K562 (cell line): ENCODE results near the gene FAM32A. TPM values are rescaled to one million over a fixed set of nuclear protein-coding genes. Genes with fewer than 3 reads are reported as not detected.

Source experiments
- ATAC-seq: fragments of 200-7000 bp; cut with Tn5 transposase; 3 replicates; pipeline ENCODE4 v1.9.1; 2020; ENCODE audit warnings: moderate library complexity
- BruUV-seq: library from RNA; stranded (reverse); fragments of 400-500 nt; replicated peaks from 2 replicates; lab custom pipeline; 2021; lab: Mats Ljungman, UMichigan
- CTCF ChIA-PET: fragments of 300-600 bp; formaldehyde crosslinking; extraction: SDS; loops from one replicate; lab custom pipeline; 2021; ENCODE audit warnings: low intra/inter-chr PET ratio; lab: Yijun Ruan, JAX
- POLR2A ChIA-PET: fragments of 300-600, 350-650 bp; sonication (Branson Sonifier 250); formaldehyde crosslinking; extraction: SDS; loops from one replicate; lab custom pipeline; 2021; ENCODE audit warnings: antibody characterized with exemption, inconsistent platforms; lab: Yijun Ruan, JAX
- DNase-seq, 4 experiments: peaks; one replicate each; pipeline versions ENCODE4 v3.0.0 to v3.0.0-alpha.2; 2011 to 2018; ENCODE audit warnings: low spot score in 3 of 4, mixed read lengths in 3 of 4; ENCODE audit errors: extremely low read depth in 1 of 4
- FAIRE-seq: peaks from 2 replicates; lab custom pipeline; 2011; peaks lifted over from hg19 to GRCh38; lab: Jason Lieb, UNC
- H2AFZ ChIP-seq: 2 replicates; pipeline ENCODE4 v1.6.0; 2011; ENCODE audit warnings: low read depth, low read length, control low read depth, inconsistent platforms
- H3K27ac ChIP-seq: fragments of 200-600 bp; 3 replicates; pipeline ENCODE4 v1.8.0; 2011; ENCODE audit warnings: low read depth, mild to moderate bottlenecking, control low read depth, inconsistent platforms, low read length, moderate library complexity, mixed read lengths; ENCODE audit errors: extremely low read depth
- H3K27me3 ChIP-seq, 2 experiments: fragments of 300-600 bp in 1 of 2; 2 replicates in 1 of 2; 3 replicates in 1 of 2; pipeline versions ENCODE4 v1.6.0 to v1.8.0; 2011; ENCODE audit warnings: inconsistent platforms in 2 of 2, low read length in 2 of 2, mild to moderate bottlenecking in 1 of 2, mixed read lengths in 1 of 2, moderate library complexity in 1 of 2; ENCODE audit not compliant: control insufficient read depth in 2 of 2, insufficient read depth in 2 of 2
- H3K36me3 ChIP-seq: fragments of 300-600 bp; 3 replicates; pipeline ENCODE4 v1.8.0; 2011; ENCODE audit warnings: mild to moderate bottlenecking, low read length, inconsistent platforms; ENCODE audit not compliant: control insufficient read depth, insufficient read depth
- H3K4me1 ChIP-seq, 2 experiments: fragments of 200-600 bp in 1 of 2; replicated peaks in 1 of 2; 2 replicates in 1 of 2; 3 replicates in 1 of 2; pipeline versions ENCODE4 v1.5.1 to v1.8.0; 2011; ENCODE audit warnings: inconsistent platforms in 2 of 2, low read length in 2 of 2, mild to moderate bottlenecking in 1 of 2, mixed read lengths in 1 of 2, moderate library complexity in 1 of 2; ENCODE audit not compliant: control insufficient read depth in 2 of 2, insufficient read depth in 2 of 2
- H3K4me2 ChIP-seq: 2 replicates; pipeline ENCODE4 v1.6.1; 2011; ENCODE audit warnings: low read length, control low read depth, inconsistent platforms, mixed read lengths; ENCODE audit not compliant: insufficient read depth
- H3K4me3 ChIP-seq: fragments of 200-600 bp; sonication (generic), shearing (Covaris generic); 2 replicates; pipeline ENCODE4 v1.5.1; 2016; ENCODE audit warnings: control low read depth, inconsistent platforms
- H3K79me2 ChIP-seq: fragments of 200-600 bp; 3 replicates; pipeline ENCODE4 v1.8.0; 2011; ENCODE audit warnings: low read length, inconsistent platforms; ENCODE audit not compliant: control insufficient read depth, insufficient read depth
- H3K9ac ChIP-seq, 2 experiments: 2 replicates each; pipeline versions ENCODE4 v1.6.0 to v1.6.1; 2011; ENCODE audit warnings: low read depth in 2 of 2, low read length in 2 of 2, control low read depth in 1 of 2, inconsistent platforms in 1 of 2, mild to moderate bottlenecking in 1 of 2, mixed read lengths in 1 of 2; ENCODE audit not compliant: insufficient read depth in 1 of 2
- H3K9me1 ChIP-seq: one replicate; pipeline ENCODE4 v1.6.0; 2011; ENCODE audit warnings: inconsistent platforms, mild to moderate bottlenecking, low read length, moderate library complexity; ENCODE audit not compliant: control insufficient read depth, insufficient read depth
- H3K9me3 ChIP-seq: replicated peaks from 2 replicates; pipeline ENCODE4 v1.5.1; 2011; ENCODE audit warnings: low read depth, low read length, inconsistent platforms; ENCODE audit not compliant: control insufficient read depth, insufficient read depth
- H4K20me1 ChIP-seq: replicated peaks from 2 replicates; pipeline ENCODE4 v1.6.1; 2011; ENCODE audit warnings: low read length, inconsistent platforms, mixed read lengths; ENCODE audit not compliant: control insufficient read depth, insufficient read depth
- ARHGAP35 ChIP-seq: fragments of 450-650 bp; IDR thresholded peaks from 2 replicates; pipeline ENCODE4 v1.6.1; 2018; ENCODE audit not compliant: partially characterized antibody
- FOXP1 ChIP-seq: sonication (generic); formaldehyde crosslinking; IDR thresholded peaks from 2 replicates; pipeline ENCODE4 v1.8.0; 2022; ENCODE audit warnings: mild to moderate bottlenecking, missing genetic modification reagents
- HDAC3 ChIP-seq: fragments of 450-650 bp; IDR thresholded peaks from 2 replicates; pipeline ENCODE4 v1.6.1; 2018; ENCODE audit warnings: borderline replicate concordance, mild to moderate bottlenecking, moderate library complexity; ENCODE audit not compliant: partially characterized antibody
- TARDBP ChIP-seq: fragments of 450-650 bp; IDR thresholded peaks from 2 replicates; pipeline ENCODE4 v1.6.1; 2016
- THRB ChIP-seq: fragments of 450-650 bp; formaldehyde crosslinking; conservative IDR thresholded peaks from 2 replicates; pipeline ENCODE4 v1.4.0; 2022; ENCODE audit warnings: mild to moderate bottlenecking, missing genetic modification characterization
- ZNF449 ChIP-seq: fragments of 250-450 bp; sonication (Bioruptor Pico); IDR thresholded peaks from 2 replicates; pipeline ENCODE4 v1.8.0; 2022; ENCODE audit warnings: moderate library complexity, mild to moderate bottlenecking, inconsistent platforms
- ZNF79 ChIP-seq: fragments of 250-450 bp; sonication (Bioruptor Pico); IDR thresholded peaks from 2 replicates; pipeline ENCODE4 v1.4.0; 2020; ENCODE audit warnings: low read depth, mild to moderate bottlenecking, moderate library complexity
- WGBS: fragments of 100-300 bp; shearing (Covaris generic); methylation state at CpG from one replicate; pipeline ENCODE4 v1.1.6; 2016; ENCODE audit warnings: low coverage, mixed read lengths; ENCODE audit not compliant: insufficient coverage; ENCODE audit errors: missing lambda C conversion rate; 5-methylcytosine and 5-hydroxymethylcytosine counted together
- in situ Hi-C: fragments of 300-500 bp; cut with MboI; formaldehyde crosslinking; loops from 4 replicates; pipeline ENCODE4 v1.15.0; 2018; ENCODE audit warnings: inconsistent platforms, mixed read lengths
- intact Hi-C: fragments of 100-400 bp; cut with micrococcal nuclease; formaldehyde crosslinking; loops from 2 replicates; pipeline ENCODE4 v1.14.2; 2022
- polyA plus RNA-seq, 8 experiments: library from polyadenylated mRNA; depleted of rRNA in 4 of 8; stranded (reverse) in 5 of 8; unstranded in 3 of 8; fragments of >200 nt; fragmentation: Nextera tagmentation in 2 of 8; fragmentation: Illumina TruSeq in 1 of 8; extraction: Ambion mirVana in 2 of 8; extraction: Trizol in 1 of 8; gene quantifications; 2 replicates each; pipeline versions ENCODE4 v1.2.1 to v1.2.3, GENCODE V29; 2011 to 2014; ENCODE audit warnings: inconsistent platforms in 1 of 8, missing spikeins in 1 of 8
- total RNA-seq, 7 experiments: library from RNA; depleted of rRNA in 6 of 7; stranded (reverse); fragments of >200 nt in 6 of 7; fragmentation: Illumina TruSeq in 2 of 7; extraction: Trizol in 2 of 7; gene quantifications; 2 replicates each; pipeline versions ENCODE4 v1.2.1 to v1.2.3, GENCODE V29; 2011 to 2021; ENCODE audit warnings: low replicate concordance in 1 of 7
- TF ChIP-seq, protein P1 (sequence below), 2 experiments: fragments of 450-650 bp in 1 of 2; sonication (generic) in 1 of 2; formaldehyde crosslinking in 1 of 2; IDR thresholded peaks in 1 of 2; conservative IDR thresholded peaks in 1 of 2; 2 replicates each; pipeline versions ENCODE4 v1.6.1 to v1.8.1; 2016 to 2023; ENCODE audit warnings: mild to moderate bottlenecking in 2 of 2, moderate library complexity in 2 of 2, inconsistent platforms in 1 of 2, missing genetic modification reagents in 1 of 2
- TF ChIP-seq, protein P2 (sequence below): fragments of 450-650 bp; IDR thresholded peaks from 2 replicates; pipeline ENCODE4 v1.6.1; 2014; ENCODE audit warnings: low read depth, mild to moderate bottlenecking, moderate library complexity, borderline replicate concordance

The FAM32A gene
- total and polyA plus RNA-seq, 9 of the 15 experiments (the other 6 are each of a cell fraction or from before 2014, with no cell fraction given) = 30.7 to 96.7 (median 73.7) TPM

GRCh38 chr19:16161840-16162239 lies 23.4 kb upstream of the FAM32A start:
- ChIA-PET POLR2A (interaction anchor here (0.6 to 1.2 kb wide), 2 partner anchors 10 to 11 kb away, joined by 3 read pairs; partner anchors contain the start of gene CIB3), CTCF (no interaction called here)
- in situ Hi-C loops = no loop called here
- peaks cover 0 to 4% of the 10 kb centered on the region in 2 experiments; a peak in 1 of 5 replicates for H3K27me3 ChIP-seq
- intact Hi-C loops = no loop called here
- FAIRE-seq (no peak), DNase-seq (no peak), ATAC-seq (no peak)
- H3K27ac ChIP-seq = no peak overlapping the region
- H3K9me3 ChIP-seq = no peaks in the 10 kb centered on the region
- H2AFZ ChIP-seq = no peak overlapping the region
- H3K4me1 ChIP-seq = no peaks in the 10 kb centered on the region; a peak in 2 of 5 replicates
- BruUV-seq = no TSS peak
- no peaks in the 10 kb centered on the region for H4K20me1 ChIP-seq
- H3K36me3 ChIP-seq = no peaks in the 10 kb centered on the region
- H3K4me3 ChIP-seq = no peak overlapping the region
- no peak for TF ChIP-seq ARHGAP35
- TF ChIP-seq HDAC3 = no peak
- no peak for TF ChIP-seq ZNF449
- TF ChIP-seq, protein P1, sequence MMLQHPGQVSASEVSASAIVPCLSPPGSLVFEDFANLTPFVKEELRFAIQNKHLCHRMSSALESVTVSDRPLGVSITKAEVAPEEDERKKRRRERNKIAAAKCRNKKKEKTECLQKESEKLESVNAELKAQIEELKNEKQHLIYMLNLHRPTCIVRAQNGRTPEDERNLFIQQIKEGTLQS (IDR thresholded peaks at IDR 0.05) = peak; percentile 30; the same call in 1 of the 2 replicates
- TF ChIP-seq, protein P1 (CRISPR knock-in tag; conservative IDR thresholded peaks at IDR 0.05) = no peak
- no peak for TF ChIP-seq FOXP1 (CRISPR knock-in tag)
- TF ChIP-seq TARDBP = no peak
- TF ChIP-seq THRB (CRISPR knock-in tag) = no peak
- TF ChIP-seq, protein P2, sequence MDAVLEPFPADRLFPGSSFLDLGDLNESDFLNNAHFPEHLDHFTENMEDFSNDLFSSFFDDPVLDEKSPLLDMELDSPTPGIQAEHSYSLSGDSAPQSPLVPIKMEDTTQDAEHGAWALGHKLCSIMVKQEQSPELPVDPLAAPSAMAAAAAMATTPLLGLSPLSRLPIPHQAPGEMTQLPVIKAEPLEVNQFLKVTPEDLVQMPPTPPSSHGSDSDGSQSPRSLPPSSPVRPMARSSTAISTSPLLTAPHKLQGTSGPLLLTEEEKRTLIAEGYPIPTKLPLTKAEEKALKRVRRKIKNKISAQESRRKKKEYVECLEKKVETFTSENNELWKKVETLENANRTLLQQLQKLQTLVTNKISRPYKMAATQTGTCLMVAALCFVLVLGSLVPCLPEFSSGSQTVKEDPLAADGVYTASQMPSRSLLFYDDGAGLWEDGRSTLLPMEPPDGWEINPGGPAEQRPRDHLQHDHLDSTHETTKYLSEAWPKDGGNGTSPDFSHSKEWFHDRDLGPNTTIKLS = no peak
- no peak for TF ChIP-seq ZNF79 (CRISPR knock-in tag)
- no peak overlapping the region for H3K9ac ChIP-seq
- H3K4me2 ChIP-seq = no peak overlapping the region
- H3K9me1 ChIP-seq = no peaks in the 10 kb centered on the region
- no peaks in the 10 kb centered on the region for H3K79me2 ChIP-seq
- 17% methylated on average over 3 of the region's 3 CpGs for WGBS
